Neural progenitor cell (in vitro differentiated cells): ENCODE measurements around the gene TMEM130.

Experiments used
- EZH2 ChIP-seq: fragments of 200-600 bp; sonication (generic); IDR thresholded peaks from 2 replicates; pipeline ENCODE4 v1.6.1; 2017; ENCODE audit warnings: antibody characterized with exemption, mild to moderate bottlenecking, moderate library complexity
- EZH2phosphoT487 ChIP-seq: fragments of 200-600 bp; sonication (generic); IDR thresholded peaks from 2 replicates; pipeline ENCODE4 v1.6.1; 2017; ENCODE audit warnings: antibody characterized with exemption
- TF ChIP-seq, protein P1 (sequence below): fragments of 200-600 bp; sonication (generic); IDR thresholded peaks from 2 replicates; pipeline ENCODE4 v1.5.1; 2017; ENCODE audit warnings: antibody characterized with exemption, mild to moderate bottlenecking

DNA sequence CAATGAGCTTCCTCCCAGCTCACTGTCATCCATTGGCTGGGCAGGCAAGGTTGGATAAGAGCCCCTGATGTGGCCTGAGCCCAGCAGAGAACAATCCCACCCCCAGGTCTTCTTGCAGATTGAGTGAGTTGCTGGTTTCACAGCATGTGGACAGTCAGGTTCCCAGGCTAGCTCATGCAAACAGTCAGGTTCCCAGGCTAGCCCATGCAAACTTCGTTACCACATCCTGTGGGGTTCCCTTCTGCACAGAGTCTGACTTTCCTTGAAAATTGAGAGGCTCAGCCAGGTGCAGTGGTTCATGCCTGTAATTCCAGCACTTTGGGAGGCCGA, 67.1 kb downstream of the TMEM130 start:
- TF ChIP-seq, protein P1, sequence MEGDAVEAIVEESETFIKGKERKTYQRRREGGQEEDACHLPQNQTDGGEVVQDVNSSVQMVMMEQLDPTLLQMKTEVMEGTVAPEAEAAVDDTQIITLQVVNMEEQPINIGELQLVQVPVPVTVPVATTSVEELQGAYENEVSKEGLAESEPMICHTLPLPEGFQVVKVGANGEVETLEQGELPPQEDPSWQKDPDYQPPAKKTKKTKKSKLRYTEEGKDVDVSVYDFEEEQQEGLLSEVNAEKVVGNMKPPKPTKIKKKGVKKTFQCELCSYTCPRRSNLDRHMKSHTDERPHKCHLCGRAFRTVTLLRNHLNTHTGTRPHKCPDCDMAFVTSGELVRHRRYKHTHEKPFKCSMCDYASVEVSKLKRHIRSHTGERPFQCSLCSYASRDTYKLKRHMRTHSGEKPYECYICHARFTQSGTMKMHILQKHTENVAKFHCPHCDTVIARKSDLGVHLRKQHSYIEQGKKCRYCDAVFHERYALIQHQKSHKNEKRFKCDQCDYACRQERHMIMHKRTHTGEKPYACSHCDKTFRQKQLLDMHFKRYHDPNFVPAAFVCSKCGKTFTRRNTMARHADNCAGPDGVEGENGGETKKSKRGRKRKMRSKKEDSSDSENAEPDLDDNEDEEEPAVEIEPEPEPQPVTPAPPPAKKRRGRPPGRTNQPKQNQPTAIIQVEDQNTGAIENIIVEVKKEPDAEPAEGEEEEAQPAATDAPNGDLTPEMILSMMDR: no peak
- TF ChIP-seq EZH2: no peak
- no peak for TF ChIP-seq EZH2phosphoT487
